HG03175 (cell line): ENCODE measurements around the gene GRAMD4.
"Not testable (repeated sequence)": the region's sequence is repeated elsewhere in the genome, so short reads cannot be mapped to it uniquely, and the experiment has no call there.

Experiments
- ATAC-seq: cut with Tn5 transposase; IDR thresholded peaks from one replicate; pipeline ENCODE4 v1.9.1; 2021; ENCODE audit warnings: mild to moderate bottlenecking, moderate library complexity; ENCODE audit not compliant: unreplicated experiment

The GRAMD4 gene

DNA sequence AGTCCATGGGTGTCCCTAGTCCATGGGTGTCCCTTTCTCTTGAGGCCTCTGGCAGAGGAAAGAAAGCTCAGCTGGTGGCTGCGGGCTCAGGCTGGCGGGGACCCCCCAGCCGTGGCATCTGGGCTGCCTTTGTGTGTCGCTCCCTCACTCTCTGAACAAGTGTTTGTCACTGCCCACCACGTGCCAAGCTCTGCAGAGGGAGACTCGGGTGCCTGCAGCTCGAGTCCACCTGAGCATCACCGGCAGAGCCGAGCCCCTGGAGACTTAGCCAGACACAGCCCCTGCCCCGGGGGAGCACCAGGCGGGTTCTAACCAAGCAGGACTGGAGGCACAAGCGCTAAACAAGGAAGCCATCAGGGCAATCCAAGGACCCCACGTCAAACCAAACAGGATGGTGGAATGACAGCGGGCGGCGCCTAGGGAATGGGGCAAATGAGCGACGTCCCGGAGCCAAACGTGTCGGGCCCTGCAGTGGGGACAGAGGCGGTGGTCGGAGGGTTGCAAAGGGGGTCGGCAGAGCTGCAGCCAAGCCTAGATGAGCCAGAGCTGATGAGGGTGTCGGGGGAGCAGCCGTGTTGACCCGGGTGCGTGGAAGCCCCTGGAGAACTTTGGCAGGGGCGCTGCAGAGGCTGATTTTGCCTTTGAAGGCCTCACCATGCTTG, 2.1 kb upstream of the GRAMD4 start:
- ATAC-seq, result no peak

DNA sequence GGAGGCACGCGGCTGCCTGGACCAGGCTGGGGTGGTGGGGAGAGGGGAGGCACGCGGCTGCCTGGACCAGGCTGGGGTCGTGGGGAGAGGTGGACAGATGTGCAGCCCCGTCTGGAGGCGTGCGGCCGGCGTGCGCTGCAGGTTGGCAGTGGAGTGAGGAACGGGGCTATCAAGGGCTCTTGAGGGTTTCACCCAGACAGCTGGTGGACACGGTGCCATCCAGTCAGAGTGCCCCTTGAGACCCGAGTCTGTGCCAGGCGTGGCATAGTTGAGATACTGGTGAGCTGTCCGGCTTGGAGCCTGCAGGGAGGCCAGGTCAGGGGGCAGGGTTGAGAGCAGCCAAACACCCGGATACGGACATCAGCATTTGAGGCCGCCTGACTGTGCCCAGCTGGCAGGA, 1.5 kb upstream of the GRAMD4 start:
- ATAC-seq, result no peak

DNA sequence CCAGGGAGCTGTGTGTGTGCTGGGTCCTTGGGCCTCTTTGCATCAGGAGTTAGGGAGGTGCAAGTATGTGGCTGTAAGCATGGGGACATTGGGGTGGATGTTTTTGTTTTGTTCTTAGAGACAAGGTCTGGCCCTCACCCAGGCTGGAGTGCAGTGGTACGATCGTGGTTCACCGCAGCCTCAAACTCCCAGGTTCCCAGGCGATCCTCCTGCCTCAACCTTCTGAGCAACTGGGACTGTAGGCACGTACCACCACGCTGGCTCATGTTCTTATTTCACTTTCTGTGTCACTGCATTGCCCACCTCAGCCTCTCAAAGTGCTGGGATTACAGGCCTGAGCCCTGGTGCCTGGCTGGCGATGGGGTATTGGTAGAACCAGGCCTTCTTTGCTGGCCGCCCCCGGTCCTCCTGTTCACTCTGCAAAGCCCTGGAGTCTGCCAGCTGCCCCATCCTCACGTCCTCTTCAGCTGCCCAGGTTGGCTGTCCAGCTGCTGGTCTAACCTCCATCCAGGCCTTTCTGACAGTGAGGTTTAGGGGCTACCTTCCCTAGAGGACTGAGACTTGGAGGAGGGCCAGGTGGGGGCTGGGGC, 851 bp upstream of the GRAMD4 start:
- no peak for ATAC-seq

DNA sequence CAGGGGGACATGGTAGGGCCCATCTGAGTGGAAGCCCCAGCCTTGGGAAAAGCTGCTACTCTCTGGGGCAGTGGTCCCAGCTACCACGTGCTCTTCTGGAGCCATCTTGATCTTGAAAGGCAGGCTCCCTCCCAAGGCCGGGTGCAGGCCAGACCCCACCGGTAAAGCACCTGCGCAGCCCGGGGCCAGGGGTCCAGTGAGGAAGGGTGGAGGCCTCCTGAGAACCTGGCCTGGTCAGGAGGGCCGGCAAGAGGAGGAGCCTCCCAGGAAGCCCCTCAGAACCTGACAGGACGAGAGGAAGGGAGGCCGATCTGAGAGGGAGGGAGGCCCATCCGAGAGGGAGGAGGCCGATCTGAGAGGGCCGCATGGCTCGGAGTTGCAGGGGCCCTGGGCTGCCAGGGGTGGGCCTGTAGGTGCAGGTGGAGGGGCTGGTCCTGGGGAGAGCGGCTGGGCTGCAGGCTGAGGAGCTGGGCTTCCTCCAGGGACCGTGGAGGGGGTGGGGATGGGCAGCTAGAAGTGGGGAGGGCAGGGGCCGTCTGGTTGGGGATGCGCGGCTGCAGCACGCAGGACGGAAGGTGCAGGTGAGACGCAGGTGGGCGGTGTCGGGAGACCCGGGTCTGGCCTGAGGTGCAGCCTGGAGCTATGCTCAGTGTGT, 529 bp downstream of the GRAMD4 start:
- ATAC-seq, result no peak

DNA sequence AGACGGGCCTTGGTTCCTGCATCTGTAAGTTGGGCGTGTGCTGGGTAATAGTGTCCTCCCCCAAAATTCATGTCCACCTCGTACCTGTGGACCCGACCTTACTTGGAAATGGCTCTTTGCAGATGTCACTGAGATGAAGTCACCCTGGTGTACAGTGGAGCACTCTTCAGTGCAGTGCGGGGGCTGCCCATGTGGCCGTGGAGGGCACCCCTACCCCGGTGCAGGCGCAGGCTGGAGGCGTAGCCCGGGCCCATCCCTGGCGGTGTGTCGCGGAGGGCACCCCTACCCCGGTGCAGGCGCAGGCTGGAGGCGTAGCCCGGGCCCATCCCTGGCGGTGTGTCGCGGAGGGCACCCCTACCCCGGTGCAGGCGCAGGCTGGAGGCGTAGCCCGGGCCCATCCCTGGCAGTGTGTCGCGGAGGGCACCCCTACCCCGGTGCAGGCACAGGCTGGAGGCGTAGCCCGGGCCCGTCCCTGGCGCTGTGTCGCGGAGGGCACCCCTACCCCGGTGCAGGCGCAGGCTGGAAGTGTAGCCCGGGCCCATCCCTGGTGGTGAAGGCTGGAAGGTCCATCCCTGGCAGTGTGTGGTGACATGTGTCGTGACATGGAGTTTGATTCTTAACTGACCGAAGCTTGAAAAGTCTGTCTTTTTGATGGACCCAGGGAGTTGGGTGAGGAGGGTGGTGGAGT, 1.2 kb downstream of the GRAMD4 start:
- ATAC-seq, result not testable (repeated sequence)

DNA sequence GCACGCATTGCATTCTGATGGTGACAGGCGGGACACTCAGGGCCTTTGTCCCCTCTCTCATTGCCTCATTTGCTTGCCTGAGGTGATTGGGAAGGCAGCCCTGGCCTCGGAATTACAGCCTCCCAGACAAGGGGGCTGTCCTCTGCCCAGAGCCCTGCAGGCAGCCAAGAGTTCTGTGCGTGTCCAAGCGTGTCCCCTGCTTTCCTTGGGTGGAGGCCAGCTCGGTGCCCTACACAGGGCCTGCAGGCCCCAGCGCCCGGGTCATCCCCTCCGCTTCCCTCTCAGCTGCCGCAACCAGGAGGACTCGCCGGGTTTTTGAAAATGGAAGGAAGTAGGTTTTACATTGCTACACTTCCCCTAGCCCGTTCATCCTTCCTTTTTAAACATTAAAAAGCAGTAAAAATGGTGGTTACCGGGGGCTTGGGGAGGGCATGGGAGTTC, 1.9 kb downstream of the GRAMD4 start:
- no peak for ATAC-seq

DNA sequence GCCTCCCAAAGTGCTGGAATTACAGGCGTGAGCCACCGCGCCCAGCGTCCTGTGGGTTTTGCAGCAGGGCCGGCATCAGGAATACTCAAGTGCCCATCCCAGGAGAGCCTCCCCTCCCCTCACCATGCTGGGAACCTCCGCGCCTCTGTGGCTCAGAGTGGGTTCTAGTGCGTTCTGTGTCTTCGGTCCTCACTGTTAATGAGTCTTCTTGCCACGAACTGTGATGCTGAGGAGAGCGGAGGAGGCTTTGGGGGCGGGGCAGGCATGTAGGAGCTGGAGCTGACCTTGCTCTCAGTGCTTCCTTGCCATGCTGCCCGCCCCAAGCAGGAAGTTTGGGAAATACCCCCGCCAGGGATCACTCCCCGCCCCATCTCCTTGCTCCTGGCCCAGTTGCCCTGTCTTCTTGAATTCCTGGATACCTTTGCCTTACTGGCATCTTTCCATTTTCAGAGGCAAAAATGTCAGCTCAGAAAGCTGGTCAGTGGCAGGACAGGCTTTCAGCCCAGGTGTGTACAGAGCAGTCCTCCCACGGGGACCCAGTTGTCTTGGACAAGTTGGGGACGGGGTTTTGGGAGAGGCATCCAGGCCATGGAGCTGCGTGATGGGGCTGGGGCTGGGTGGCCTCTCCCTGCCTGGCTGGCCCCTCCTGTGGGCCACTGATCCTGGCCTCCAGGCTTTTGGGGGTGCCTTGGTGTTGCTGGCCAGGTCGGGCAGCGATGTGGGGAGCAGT, 5.1 kb downstream of the GRAMD4 start:
- ATAC-seq, result no peak

DNA sequence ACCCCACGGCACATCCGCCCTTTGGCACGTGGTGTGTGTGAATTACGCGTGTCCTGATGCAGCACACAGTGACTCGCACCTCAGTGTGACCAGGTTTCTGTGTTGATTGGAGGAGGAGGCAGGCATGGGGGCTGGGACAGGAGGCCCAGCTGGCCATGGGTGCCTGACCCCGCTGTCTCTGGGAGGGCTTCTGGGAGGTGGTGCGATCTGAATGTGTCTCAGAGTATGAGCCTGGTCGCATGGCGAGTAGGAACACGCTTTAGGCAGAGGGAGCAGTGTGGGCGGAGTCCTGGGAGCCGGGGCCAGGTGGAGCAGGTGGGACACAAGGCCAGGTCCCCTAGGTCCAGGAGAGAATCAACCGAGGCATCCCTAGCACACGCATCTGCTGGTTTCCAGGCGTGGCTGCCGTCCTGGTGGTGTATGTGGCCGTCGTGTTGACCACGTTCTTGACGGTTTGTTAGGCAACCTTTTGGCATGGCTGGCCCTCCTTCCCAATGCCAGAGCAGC, 5.7 kb downstream of the GRAMD4 start:
- no peak for ATAC-seq

DNA sequence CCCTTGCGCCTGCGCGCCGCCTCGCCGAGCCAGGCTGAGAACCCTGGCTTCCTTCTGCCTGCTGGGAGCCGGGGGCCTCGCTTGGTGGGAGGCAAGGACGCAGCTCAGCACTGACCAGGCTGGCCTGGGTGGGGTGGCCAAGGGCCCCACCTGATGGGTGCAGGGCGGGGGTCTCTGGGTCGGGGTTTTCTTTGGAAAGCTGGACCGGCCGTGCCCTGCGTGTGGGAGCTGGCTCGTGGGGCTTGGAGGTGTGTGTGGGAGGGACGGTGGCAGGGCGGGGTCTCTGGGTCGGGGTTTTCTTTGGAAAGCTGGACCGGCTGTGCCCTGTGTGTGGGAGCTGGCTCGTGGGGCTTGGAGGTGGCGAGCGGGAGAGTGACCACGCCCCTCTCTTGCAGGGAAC, 6.2 kb downstream of the GRAMD4 start:
- ATAC-seq, result no peak

DNA sequence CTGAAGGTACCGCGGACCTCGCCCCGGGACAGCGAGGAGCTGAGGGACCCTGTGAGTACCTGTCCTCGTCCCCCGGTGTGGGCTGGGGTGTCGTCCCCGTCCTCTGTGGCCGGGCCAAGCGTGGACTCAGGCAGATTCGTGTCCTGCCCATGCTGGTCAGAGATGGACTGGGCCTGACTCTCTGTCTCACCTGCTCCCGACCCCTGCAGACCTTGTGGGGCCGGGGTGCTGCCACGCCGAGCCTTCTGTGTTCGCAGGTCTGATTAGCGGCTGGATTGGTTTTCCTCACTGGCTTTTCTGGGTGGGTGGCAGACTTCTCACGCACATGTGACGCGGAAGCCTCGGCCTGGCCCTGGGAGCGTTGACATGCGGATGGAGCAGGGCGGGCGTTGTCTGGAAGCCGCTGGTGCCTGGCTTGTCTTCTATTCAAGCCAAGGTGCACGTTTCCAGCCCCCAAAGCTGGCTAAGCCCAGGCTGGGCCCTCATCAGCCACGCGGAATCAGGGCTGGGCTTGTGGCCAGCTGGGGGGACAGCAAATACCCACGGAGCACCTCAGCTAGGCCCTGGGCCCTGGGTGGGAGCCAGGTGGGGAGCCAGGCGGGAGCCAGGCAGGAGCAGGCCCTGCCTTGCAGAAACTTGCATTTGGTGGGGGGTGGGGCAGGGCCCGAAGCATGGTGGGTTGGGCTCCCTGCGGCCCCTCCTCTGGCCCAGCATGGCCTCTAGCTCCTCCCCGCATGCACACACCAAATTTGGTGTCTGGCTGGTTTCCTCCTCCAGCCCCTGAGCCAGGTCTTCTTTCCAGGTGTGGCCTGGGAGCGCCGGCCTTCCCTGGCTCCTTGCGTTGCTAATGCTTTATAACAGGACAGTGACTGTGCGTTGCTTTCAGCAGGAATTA, 7.0 kb downstream of the GRAMD4 start:
- no peak for ATAC-seq

DNA sequence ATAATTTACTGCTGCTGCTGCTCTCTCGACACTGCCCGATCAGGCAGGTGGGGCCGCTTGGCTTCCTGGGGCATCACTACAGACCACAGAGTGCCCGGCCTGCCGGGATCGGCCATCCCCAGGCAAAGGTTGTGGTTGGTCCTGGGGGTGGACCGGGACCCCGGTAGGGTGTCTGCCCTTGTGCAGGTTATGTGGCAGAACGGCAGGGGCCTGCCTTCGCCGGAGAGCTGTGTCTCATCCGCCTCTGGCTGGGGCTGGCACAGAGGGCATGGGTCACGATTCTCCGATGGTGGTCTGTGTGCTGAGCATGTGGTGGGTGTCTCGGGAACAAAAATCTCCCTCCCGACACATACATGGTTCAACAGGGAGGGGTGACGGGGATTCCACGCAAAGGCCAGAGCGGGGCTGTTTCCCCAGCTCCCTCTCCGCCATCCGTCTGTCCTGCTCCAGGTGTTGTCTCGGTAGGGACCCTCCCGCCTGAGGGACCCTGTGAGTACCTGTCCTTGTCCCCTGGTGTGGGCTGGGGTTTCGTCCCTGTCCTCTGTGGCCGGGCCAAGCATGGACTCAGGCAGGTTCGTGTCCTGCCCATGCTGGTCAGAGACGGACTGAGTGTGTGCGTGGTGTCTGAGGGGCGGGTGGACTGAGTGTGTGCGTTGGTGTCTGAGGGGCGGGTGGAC, 7.8 kb downstream of the GRAMD4 start:
- ATAC-seq, result no peak

DNA sequence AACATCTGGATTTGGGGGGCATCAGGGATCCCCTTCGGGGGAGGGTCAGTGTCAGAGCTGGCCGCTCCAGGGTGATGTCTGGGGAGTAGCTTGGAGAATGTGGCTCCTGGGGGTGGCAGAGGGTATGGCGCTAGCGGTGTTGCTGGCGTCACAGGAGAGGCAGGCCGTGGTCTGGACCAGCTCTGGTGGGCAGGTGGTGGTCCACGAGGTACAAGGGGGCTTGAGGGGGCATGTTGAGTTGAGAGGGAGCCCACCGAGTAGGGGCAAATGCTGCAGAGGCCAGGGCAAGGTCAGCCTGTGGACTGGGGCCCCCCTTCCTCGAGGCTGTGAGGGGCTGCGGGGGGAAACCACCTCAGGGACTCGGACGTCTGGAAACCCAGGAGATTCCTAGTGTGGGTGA, 8.6 kb downstream of the GRAMD4 start:
- ATAC-seq, result no peak

DNA sequence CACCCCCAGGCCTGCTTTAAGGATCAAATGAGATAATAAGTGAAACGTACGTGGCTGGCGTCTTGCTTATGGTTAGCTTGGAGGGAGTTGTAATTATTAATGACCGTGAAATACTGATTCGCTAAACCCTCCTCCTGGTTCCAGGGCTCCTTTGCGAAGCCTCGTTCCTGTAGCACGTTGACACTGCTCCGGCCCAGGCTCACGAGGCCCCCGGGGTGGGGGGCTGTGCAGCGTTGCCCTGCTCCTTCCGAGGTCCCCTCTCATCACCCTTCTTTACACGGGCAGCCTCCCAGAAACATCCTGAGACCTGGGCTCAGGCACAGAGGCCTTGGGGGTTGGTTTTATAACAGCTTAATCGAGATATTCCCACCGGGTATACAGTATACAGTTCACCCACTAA, 9.1 kb downstream of the GRAMD4 start:
- ATAC-seq, result no peak

DNA sequence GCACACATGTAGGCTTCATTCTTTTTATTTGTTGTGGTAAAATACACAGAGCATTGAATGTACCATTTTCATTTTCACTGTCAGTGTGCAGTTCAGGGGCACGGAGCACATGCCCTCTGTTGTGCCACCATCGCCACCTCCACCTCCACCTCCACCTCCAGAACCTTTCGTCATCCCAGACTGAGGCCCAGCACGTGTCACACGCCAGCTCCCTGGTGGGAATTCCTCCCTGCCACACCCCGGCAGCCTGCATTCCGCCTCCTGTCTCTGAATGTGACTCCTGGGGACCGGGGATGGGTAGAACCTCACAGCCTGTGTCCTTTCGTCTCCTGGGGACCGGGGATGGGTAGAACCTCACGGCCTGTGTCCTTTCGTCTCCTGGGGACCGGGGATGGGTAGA, 10.9 kb downstream of the GRAMD4 start:
- ATAC-seq, result no peak

DNA sequence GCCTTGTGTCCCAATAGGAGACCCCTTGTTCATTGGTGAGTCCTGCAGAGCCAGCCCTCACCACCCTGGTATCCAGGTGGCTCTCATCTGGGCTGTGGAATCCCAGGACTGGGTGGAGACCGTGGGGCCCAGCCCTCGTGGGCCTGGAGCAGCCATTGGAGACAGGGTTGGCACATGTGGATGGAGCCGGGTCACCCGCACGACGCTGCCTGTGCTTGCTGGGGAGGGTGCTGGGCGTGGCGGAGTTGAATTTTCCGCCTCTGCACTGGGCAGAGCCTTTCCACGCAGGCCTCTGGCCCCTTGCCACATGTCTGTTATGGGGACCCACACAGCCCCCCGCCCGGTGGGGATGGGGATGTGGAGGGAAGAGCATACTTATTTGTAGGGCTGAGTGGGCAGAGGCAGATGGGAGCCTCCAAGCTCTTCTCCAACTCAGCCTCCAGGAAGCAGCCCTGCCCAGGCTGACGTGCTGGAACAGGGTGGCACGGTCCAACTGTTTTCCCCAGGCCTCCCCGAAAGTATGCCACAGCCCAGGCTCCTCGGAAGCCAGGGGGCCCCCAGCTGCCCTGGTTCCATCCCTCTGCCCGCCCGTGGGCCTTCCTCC, 12.6 kb downstream of the GRAMD4 start:
- no peak for ATAC-seq

DNA sequence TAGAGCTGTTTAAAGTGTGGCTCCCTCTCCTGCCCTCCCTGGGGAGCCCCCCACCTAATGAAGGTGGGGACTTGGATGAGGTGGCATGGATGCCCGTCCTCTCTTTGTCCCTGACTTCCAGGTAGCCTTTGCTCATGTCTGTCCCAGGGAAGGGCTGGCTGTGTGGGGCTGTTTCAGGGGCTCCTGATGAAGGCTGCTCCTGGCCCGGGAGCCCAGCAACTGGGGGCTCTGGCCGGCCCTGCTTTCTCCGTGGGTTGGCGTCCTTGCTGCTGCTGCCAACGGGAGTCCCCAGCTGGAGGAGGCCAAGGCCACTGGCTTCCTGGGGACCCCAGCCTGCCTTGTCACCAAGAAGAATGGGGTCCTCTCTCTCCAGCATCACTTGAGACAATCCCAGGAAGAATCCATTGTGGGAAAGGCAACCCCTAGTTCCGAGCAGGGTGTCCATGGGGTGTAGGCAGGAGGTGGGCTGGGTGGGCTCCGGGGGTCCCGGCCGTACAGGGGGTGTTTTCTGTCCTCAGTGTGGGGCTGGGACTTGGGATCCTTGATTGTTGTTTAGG, 13.2 kb downstream of the GRAMD4 start:
- ATAC-seq, result no peak

DNA sequence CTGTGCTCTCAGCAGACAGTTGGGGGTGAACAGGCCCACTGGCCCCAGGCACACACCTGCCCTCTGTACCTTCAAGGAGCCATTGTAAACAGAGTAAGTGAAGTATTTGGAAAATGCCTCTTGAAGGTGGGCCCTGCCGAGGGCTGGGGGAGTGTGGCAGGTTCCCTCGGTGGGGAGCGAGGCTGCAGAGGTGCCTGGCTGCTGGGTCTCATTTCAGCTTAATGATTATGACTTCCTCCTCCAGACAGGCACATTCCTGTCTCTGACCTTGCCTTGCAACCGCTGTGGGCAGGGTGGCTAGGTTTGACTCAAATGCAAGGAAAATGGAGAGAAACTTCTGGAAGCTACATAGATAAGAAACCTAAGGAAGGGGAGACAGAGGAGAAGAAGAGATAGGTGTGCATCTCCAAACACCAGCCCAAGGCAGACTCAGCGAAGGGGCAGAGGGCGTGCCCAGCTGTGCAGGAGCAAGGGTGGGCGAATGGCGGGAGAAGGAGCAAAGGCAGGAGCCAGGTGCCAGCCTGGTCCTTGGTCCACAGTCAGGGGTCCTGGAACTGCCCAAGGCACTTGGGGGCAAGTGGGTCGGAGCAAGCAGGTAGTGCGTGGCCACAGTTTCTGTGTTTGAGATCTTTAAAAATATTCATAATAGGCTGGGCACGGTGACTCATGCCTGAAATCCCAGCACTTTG, 14.0 kb downstream of the GRAMD4 start:
- ATAC-seq, result no peak
